ENCODE measurements around the gene OR10V1.
"Not testable (repeated sequence)": the region's sequence is repeated elsewhere in the genome, so short reads cannot be mapped to it uniquely, and the experiment has no call there.

- TF ChIP-seq, protein P1, sequence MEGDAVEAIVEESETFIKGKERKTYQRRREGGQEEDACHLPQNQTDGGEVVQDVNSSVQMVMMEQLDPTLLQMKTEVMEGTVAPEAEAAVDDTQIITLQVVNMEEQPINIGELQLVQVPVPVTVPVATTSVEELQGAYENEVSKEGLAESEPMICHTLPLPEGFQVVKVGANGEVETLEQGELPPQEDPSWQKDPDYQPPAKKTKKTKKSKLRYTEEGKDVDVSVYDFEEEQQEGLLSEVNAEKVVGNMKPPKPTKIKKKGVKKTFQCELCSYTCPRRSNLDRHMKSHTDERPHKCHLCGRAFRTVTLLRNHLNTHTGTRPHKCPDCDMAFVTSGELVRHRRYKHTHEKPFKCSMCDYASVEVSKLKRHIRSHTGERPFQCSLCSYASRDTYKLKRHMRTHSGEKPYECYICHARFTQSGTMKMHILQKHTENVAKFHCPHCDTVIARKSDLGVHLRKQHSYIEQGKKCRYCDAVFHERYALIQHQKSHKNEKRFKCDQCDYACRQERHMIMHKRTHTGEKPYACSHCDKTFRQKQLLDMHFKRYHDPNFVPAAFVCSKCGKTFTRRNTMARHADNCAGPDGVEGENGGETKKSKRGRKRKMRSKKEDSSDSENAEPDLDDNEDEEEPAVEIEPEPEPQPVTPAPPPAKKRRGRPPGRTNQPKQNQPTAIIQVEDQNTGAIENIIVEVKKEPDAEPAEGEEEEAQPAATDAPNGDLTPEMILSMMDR (IDR thresholded peaks at IDR 0.05; ENCODE audit: borderline replicate concordance, extremely low read depth, low read length, poor library complexity, severe bottlenecking) = not testable (repeated sequence)
- TF ChIP-seq EZH2 (IDR thresholded peaks at IDR 0.05; ENCODE audit: borderline replicate concordance, low read depth, low read length, severe bottlenecking) = not testable (repeated sequence)
Measured at GRCh38 chr11:59700157-59700556, 13.5 kb downstream of the OR10V1 start.
